GM12878 (cell line): ENCODE results near the gene MAP3K5. TPM values are rescaled to one million over a fixed set of nuclear protein-coding genes. Genes with fewer than 3 reads are reported as not detected.

Experiments used
- ATAC-seq: fragments of 200-7000 bp; cut with Tn5 transposase; 3 replicates; pipeline ENCODE4 v1.9.1; 2020; ENCODE audit warnings: mild to moderate bottlenecking, moderate library complexity
- BruUV-seq: library from RNA; stranded (reverse); fragments of 400-500 nt; replicated peaks from 2 replicates; lab custom pipeline; 2021; lab: Mats Ljungman, UMichigan
- CTCF ChIA-PET: fragments of 300-600 bp; sonication (Branson Sonifier 250); formaldehyde crosslinking; extraction: SDS; loops from one replicate; lab custom pipeline; 2021; ENCODE audit warnings: inconsistent platforms; lab: Yijun Ruan, JAX
- POLR2A ChIA-PET: fragments of 350-600 bp; formaldehyde crosslinking; extraction: SDS; loops from one replicate; lab custom pipeline; 2021; ENCODE audit warnings: inconsistent platforms; lab: Charles Lee
- RAD21 ChIA-PET: fragments of 300-600 bp; sonication (Branson Sonifier 250); formaldehyde crosslinking; loops from one replicate; lab custom pipeline; 2023; ENCODE audit warnings: antibody characterized with exemption; ENCODE audit not compliant: unreplicated experiment; lab: Charles Lee
- SMC1A ChIA-PET: fragments of 300-600 bp; sonication (Branson Sonifier 250); formaldehyde crosslinking; loops from one replicate; lab custom pipeline; 2023; ENCODE audit not compliant: unreplicated experiment, uncharacterized antibody; lab: Charles Lee
- DNase-seq: peaks from one replicate; pipeline ENCODE4 v3.0.0-alpha.2; 2011; ENCODE audit warnings: low read depth, low spot score
- FAIRE-seq: peaks from 3 replicates; lab custom pipeline; 2011; peaks lifted over from hg19 to GRCh38; lab: Jason Lieb, UNC
- H2AFZ ChIP-seq: 2 replicates; pipeline ENCODE4 v1.6.0; 2011; ENCODE audit warnings: low read depth, low read length, control low read depth; ENCODE audit not compliant: control insufficient read depth
- H3K27ac ChIP-seq: 2 replicates; pipeline ENCODE4 v1.5.1; 2011; ENCODE audit warnings: control low read depth; ENCODE audit not compliant: control insufficient read depth, insufficient read depth
- H3K27me3 ChIP-seq, 2 experiments: replicated peaks in 1 of 2; 2 replicates each; pipeline versions ENCODE4 v1.6.0 to v1.6.1; 2011; ENCODE audit warnings: low read length in 1 of 2; ENCODE audit not compliant: control insufficient read depth in 2 of 2, insufficient read depth in 2 of 2
- H3K36me3 ChIP-seq, 2 experiments: 2 replicates each; pipeline ENCODE4 v1.5.1; 2011; ENCODE audit warnings: low read length in 1 of 2; ENCODE audit not compliant: control insufficient read depth in 2 of 2, insufficient read depth in 2 of 2
- H3K4me1 ChIP-seq: 2 replicates; pipeline ENCODE4 v1.6.1; 2011; ENCODE audit warnings: mild to moderate bottlenecking, low read length, moderate library complexity, mixed read lengths; ENCODE audit not compliant: control insufficient read depth, insufficient read depth
- H3K4me2 ChIP-seq: 2 replicates; pipeline ENCODE4 v1.6.0; 2011; ENCODE audit warnings: control low read depth; ENCODE audit not compliant: control insufficient read depth, insufficient read depth
- H3K4me3 ChIP-seq: fragments of 200-600 bp; sonication (generic); 2 replicates; pipeline ENCODE4 v1.5.1; 2016
- H3K79me2 ChIP-seq: 2 replicates; pipeline ENCODE4 v1.6.0; 2011; ENCODE audit warnings: low read length; ENCODE audit not compliant: control insufficient read depth, insufficient read depth
- H3K9ac ChIP-seq: 2 replicates; pipeline ENCODE4 v1.8.0; 2011; ENCODE audit warnings: low read length, control low read depth, mixed read lengths; ENCODE audit not compliant: control insufficient read depth, insufficient read depth
- H3K9me3 ChIP-seq: replicated peaks from 3 replicates; pipeline ENCODE4 v1.5.1; 2011; ENCODE audit warnings: mild to moderate bottlenecking, low read length; ENCODE audit not compliant: control insufficient read depth, insufficient read depth
- H4K20me1 ChIP-seq: 2 replicates; pipeline ENCODE4 v1.6.0; 2011; ENCODE audit not compliant: control insufficient read depth, insufficient read depth
- ATF2 ChIP-seq: IDR thresholded peaks from 2 replicates; pipeline ENCODE4 v1.6.1; 2012; ENCODE audit warnings: low read length, inconsistent platforms
- EP300 ChIP-seq, 2 experiments: fragments of 150-350 bp in 1 of 2; IDR thresholded peaks; 2 replicates each; pipeline ENCODE4 v1.6.1; 2011 to 2012; ENCODE audit warnings: low read depth in 2 of 2, low read length in 2 of 2, borderline replicate concordance in 1 of 2, improper control_type of control experiment in 1 of 2, inconsistent platforms in 1 of 2; ENCODE audit not compliant: control insufficient read depth in 1 of 2
- IKZF2 ChIP-seq, 2 experiments: fragments of 450-650 bp; IDR thresholded peaks; 2 replicates each; pipeline ENCODE4 v1.6.1; 2017; ENCODE audit warnings: mild to moderate bottlenecking in 2 of 2, moderate library complexity in 2 of 2
- NFYA ChIP-seq: IDR thresholded peaks from 2 replicates; pipeline ENCODE4 v1.6.1; 2011; ENCODE audit warnings: low read depth, mild to moderate bottlenecking, low read length, improper control_type of control experiment, borderline replicate concordance
- NKRF ChIP-seq: fragments of 450-650 bp; conservative IDR thresholded peaks from 2 replicates; pipeline ENCODE4 v1.6.1; 2017; ENCODE audit warnings: mild to moderate bottlenecking, moderate library complexity
- POLR2A ChIP-seq: IDR thresholded peaks from 2 replicates; pipeline ENCODE4 v1.6.1; 2011; ENCODE audit warnings: low read depth, mild to moderate bottlenecking, low read length
- POLR2AphosphoS5 ChIP-seq: IDR thresholded peaks from 2 replicates; pipeline ENCODE4 v1.6.1; 2011; ENCODE audit warnings: mild to moderate bottlenecking, low read length, inconsistent platforms
- WGBS: methylation state at CpG from one replicate; pipeline ENCODE4 v1.1.6; 2016; ENCODE audit warnings: low lambda C conversion rate; ENCODE audit not compliant: insufficient replicate concordance, insufficient coverage; ENCODE audit errors: missing lambda C conversion rate; 5-methylcytosine and 5-hydroxymethylcytosine counted together
- in situ Hi-C: fragments of 300-500 bp; cut with MboI; formaldehyde crosslinking; loops from 9 replicates; pipeline ENCODE4 v1.14.3; 2018; ENCODE audit warnings: mixed read lengths
- intact Hi-C: fragments of 100-400 bp; cut with micrococcal nuclease; formaldehyde crosslinking; loops from one replicate; pipeline ENCODE4 v1.14.2; 2022; ENCODE audit not compliant: unreplicated experiment
- polyA plus RNA-seq, 11 experiments: library from polyadenylated mRNA; depleted of rRNA in 4 of 11; unstranded in 6 of 11; stranded (reverse) in 5 of 11; fragments of >200 nt; fragmentation: Nextera tagmentation in 4 of 11; fragmentation: Illumina TruSeq in 1 of 11; extraction: Ambion mirVana in 4 of 11; extraction: Trizol in 1 of 11; gene quantifications; 1 replicate in 1 of 11; 2 replicates in 10 of 11; pipeline versions ENCODE4 v1.2.1 to v1.2.3, GENCODE V29; 2011 to 2016; ENCODE audit warnings: inconsistent platforms in 2 of 11, missing spikeins in 2 of 11, low read depth in 1 of 11
- total RNA-seq, 4 experiments: library from RNA; depleted of rRNA in 3 of 4; stranded (reverse); fragments of >200 nt in 3 of 4; fragmentation: Illumina TruSeq in 1 of 4; extraction: Trizol in 1 of 4; gene quantifications; 2 replicates each; pipeline versions ENCODE4 v1.2.1 to v1.2.3, GENCODE V29; 2013 to 2021
- TF ChIP-seq, protein P1 (sequence below): fragments of 450-650 bp; IDR thresholded peaks from 2 replicates; pipeline ENCODE4 v1.6.1; 2017; ENCODE audit warnings: low read depth, mild to moderate bottlenecking, moderate library complexity

The MAP3K5 gene
- total and polyA plus RNA-seq, 10 of the 15 experiments (the other 5 are each of a cell fraction or from before 2014, with no cell fraction given): 5.4 to 34.3 (median 26.4) TPM

DNA sequence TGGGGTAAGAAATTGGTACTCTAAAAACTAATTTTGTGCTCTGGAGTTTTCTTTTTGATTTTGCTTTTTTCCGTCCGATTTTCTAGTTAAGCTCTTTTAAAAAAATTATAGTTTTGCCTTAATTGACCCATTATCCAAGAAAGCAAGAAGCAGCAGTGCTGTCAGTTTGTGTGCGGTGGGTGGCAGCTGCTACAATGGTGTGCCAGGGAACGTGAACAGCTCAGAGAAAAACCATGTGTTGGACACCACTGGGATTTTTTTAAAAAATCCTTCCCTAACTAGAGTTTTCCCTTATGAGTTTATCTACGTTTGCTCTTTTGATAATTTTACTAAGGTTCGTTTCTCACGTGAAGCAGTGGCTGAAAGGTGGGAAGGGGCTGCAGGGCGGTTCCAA lies 8.0 kb downstream of the MAP3K5 start:
- ChIA-PET SMC1A (interaction anchor here (1.1 to 13.3 kb wide), 5 partner anchors 10 to 140 kb away, joined by 4 to 446 read pairs (median 227); no protein-coding TSS in a partner anchor), POLR2A (interaction anchor here (1.3 to 10.1 kb wide), 4 partner anchors 11 to 65 kb away, joined by 6 to 265 read pairs (median 130); no protein-coding TSS in a partner anchor), RAD21 (interaction anchor here (1.0 to 12.6 kb wide), 4 partner anchors 8 to 67 kb away, joined by 14 to 405 read pairs (median 316); partner anchors contain the start of gene MAP3K5), CTCF (interaction anchor here (0.9 to 9.8 kb wide), 5 partner anchors 8 to 140 kb away, joined by 4 to 411 read pairs (median 26); partner anchors contain the start of gene MAP3K5)
- peak overlapping the region; percentile 92 for H3K4me2 ChIP-seq
- no peaks in the 10 kb centered on the region for H3K27me3 ChIP-seq
- FAIRE-seq (no peak), DNase-seq (no peak), ATAC-seq (no peak)
- peaks cover 4 to 17% of the 10 kb centered on the region in 2 experiments; a peak in 3 of 4 replicates for H3K36me3 ChIP-seq
- TF ChIP-seq POLR2AphosphoS5 (peak; percentile 69), POLR2A (0 out of 2 replicates have a peak, but pooled peaks have one; percentile 2), NFYA (no peak)
- peaks cover 99% of the 10 kb centered on the region for H3K79me2 ChIP-seq
- in situ Hi-C loops (no loop called here), intact Hi-C loops (no loop called here)
- TSS peak; percentile 88 for BruUV-seq
- peak overlapping the region; percentile 85 for H3K9ac ChIP-seq
- H3K4me1 ChIP-seq: peaks cover 27% of the 10 kb centered on the region
- H2AFZ ChIP-seq: no peak overlapping the region
- no peaks in the 10 kb centered on the region for H3K9me3 ChIP-seq
- H3K4me3 ChIP-seq: peak overlapping the region; percentile 76
- no peaks in the 10 kb centered on the region for H4K20me1 ChIP-seq
- H3K27ac ChIP-seq: peak overlapping the region; percentile 92
- WGBS: 66% methylated on average over 8 of the region's 8 CpGs

GRCh38 chr6:136783495-136784270 lies 8.6 kb downstream of the MAP3K5 start:
- DNase-seq (no peak), FAIRE-seq (no peak), ATAC-seq (peak; percentile 75)
- intact Hi-C loops (no loop called here), in situ Hi-C loops (no loop called here)
- Histone ChIP-seq H3K4me3 (peak overlapping the region; percentile 76), H3K4me1 (peaks cover 27% of the 10 kb centered on the region), H3K4me2 (peak overlapping the region; percentile 92), H2AFZ (no peak overlapping the region), H3K9me3 (no peaks in the 10 kb centered on the region), H3K79me2 (peaks cover 99% of the 10 kb centered on the region), H4K20me1 (no peaks in the 10 kb centered on the region), H3K27ac (peak overlapping the region; percentile 92), H3K9ac (peak overlapping the region; percentile 85), H3K36me3 (peaks cover 4 to 17% of the 10 kb centered on the region in 2 experiments; a peak in 3 of 4 replicates), H3K27me3 (no peaks in the 10 kb centered on the region)
- BruUV-seq: no TSS peak
- ChIA-PET RAD21 (interaction anchor here (1.0 to 12.6 kb wide), 4 partner anchors 9 to 66 kb away, joined by 14 to 405 read pairs (median 316); partner anchors contain the start of gene MAP3K5), CTCF (interaction anchor here (0.6 to 9.8 kb wide), 7 partner anchors 9 to 1206 kb away, joined by 4 to 411 read pairs (median 13); partner anchors contain the start of gene MAP3K5), SMC1A (interaction anchor here (1.1 to 13.3 kb wide), 5 partner anchors 10 to 139 kb away, joined by 4 to 446 read pairs (median 227); no protein-coding TSS in a partner anchor), POLR2A (interaction anchor here (1.3 to 10.1 kb wide), 4 partner anchors 11 to 64 kb away, joined by 6 to 265 read pairs (median 130); no protein-coding TSS in a partner anchor)
- 29% methylated on average over 9 of the region's 9 CpGs for WGBS
- TF ChIP-seq ATF2: 0 out of 2 replicates have a peak, but pooled peaks have one; percentile 38
- no peak for TF ChIP-seq NKRF
- TF ChIP-seq, protein P1, sequence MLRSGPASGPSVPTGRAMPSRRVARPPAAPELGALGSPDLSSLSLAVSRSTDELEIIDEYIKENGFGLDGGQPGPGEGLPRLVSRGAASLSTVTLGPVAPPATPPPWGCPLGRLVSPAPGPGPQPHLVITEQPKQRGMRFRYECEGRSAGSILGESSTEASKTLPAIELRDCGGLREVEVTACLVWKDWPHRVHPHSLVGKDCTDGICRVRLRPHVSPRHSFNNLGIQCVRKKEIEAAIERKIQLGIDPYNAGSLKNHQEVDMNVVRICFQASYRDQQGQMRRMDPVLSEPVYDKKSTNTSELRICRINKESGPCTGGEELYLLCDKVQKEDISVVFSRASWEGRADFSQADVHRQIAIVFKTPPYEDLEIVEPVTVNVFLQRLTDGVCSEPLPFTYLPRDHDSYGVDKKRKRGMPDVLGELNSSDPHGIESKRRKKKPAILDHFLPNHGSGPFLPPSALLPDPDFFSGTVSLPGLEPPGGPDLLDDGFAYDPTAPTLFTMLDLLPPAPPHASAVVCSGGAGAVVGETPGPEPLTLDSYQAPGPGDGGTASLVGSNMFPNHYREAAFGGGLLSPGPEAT: peak; percentile 46; the same call in 1 of the 2 replicates
- peak in 1 of 2 experiments; percentile 59; a peak in 1 of 4 replicates for TF ChIP-seq EP300 (IDR thresholded peaks at IDR 0.05; ENCODE audit: borderline replicate concordance in 1 of 2, control insufficient read depth in 1 of 2, low read depth in 2 of 2, low read length in 2 of 2)
- peak; percentile 86 to 87 for TF ChIP-seq IKZF2 (IDR thresholded peaks at IDR 0.05)
